OCI-LY1 (cell line): Measurements from ENCODE around the gene NFIA.

ENCODE experiments used
- EZH2 ChIP-seq: fragments of 200-600 bp; sonication (generic), shearing (Covaris generic); IDR thresholded peaks from 2 replicates; pipeline ENCODE4 v1.8.0; 2017; ENCODE audit warnings: borderline replicate concordance, mixed run types, mild to moderate bottlenecking, antibody characterized with exemption, low read length, moderate library complexity, mixed read lengths
- TF ChIP-seq, protein P1 (sequence below): fragments of 200-600 bp; sonication (generic), shearing (Covaris generic); IDR thresholded peaks from 2 replicates; pipeline ENCODE4 v1.5.1; 2017; ENCODE audit warnings: mild to moderate bottlenecking, antibody characterized with exemption, low read length, moderate library complexity, mixed read lengths

DNA sequence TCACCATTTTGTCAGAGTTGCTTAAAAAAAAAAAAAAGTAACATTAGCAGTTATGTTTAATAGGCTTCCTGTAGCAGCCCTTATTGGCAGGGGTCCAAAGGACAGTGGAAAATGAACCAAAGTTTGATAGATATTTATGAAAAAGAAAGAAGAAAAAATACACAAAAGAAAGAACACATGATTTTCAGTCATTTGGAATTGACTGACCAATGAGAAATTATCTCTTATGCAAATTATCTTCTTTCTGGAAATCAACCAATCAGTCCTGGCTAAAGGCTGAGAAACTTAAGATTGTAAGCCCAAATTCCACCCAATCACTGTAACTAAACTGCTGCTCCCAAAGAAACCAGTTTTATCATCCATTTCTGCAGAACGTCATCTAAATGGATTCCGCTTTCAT, 360.2 kb downstream of the NFIA start:
- no peak for TF ChIP-seq EZH2
- TF ChIP-seq, protein P1, sequence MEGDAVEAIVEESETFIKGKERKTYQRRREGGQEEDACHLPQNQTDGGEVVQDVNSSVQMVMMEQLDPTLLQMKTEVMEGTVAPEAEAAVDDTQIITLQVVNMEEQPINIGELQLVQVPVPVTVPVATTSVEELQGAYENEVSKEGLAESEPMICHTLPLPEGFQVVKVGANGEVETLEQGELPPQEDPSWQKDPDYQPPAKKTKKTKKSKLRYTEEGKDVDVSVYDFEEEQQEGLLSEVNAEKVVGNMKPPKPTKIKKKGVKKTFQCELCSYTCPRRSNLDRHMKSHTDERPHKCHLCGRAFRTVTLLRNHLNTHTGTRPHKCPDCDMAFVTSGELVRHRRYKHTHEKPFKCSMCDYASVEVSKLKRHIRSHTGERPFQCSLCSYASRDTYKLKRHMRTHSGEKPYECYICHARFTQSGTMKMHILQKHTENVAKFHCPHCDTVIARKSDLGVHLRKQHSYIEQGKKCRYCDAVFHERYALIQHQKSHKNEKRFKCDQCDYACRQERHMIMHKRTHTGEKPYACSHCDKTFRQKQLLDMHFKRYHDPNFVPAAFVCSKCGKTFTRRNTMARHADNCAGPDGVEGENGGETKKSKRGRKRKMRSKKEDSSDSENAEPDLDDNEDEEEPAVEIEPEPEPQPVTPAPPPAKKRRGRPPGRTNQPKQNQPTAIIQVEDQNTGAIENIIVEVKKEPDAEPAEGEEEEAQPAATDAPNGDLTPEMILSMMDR = no peak
